IPS-15b (cell line): ENCODE results near the gene APEX1.
"Not testable (repeated sequence)": the region's sequence is repeated elsewhere in the genome, so short reads cannot be mapped to it uniquely, and the experiment has no call there.

Experiments
- H3K27me3 ChIP-seq: one replicate; pipeline ENCODE4 v1.6.1; 2013; ENCODE audit warnings: low read length; ENCODE audit not compliant: control insufficient read depth, insufficient read depth
- H3K36me3 ChIP-seq: one replicate; pipeline ENCODE4 v1.6.1; 2013; ENCODE audit warnings: low read length; ENCODE audit not compliant: control insufficient read depth, insufficient read depth
- H3K4me1 ChIP-seq: one replicate; pipeline ENCODE4 v1.6.1; 2013; ENCODE audit warnings: mild to moderate bottlenecking, low read length; ENCODE audit not compliant: control insufficient read depth, insufficient read depth
- H3K4me3 ChIP-seq: one replicate; pipeline ENCODE4 v1.5.1; 2013; ENCODE audit warnings: low read depth, low read length
- H3K9ac ChIP-seq: one replicate; pipeline ENCODE4 v1.6.1; 2013; ENCODE audit warnings: low read depth, mild to moderate bottlenecking, low read length
- H3K9me3 ChIP-seq: one replicate; pipeline ENCODE4 v1.6.1; 2013; ENCODE audit warnings: mild to moderate bottlenecking, low read length; ENCODE audit not compliant: control insufficient read depth, insufficient read depth

APEX1 gene

DNA sequence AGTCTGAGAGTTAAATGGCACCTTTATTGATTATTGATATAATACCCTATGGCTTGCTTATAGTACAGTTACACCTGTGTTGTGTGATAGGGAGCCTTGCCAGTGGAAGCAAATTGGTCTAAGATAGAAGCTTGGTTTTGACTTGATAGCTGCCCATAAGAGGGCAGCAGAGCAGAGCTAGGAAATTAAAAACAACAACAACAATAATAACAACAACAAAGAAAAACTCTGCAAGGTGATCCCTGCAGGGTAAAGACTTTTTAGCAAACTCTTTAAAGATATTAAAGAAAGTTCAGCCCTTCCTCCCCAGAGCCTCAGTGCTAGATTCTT lies 32.3 kb downstream of the APEX1 start:
- no peaks in the 10 kb centered on the region for H3K9me3 ChIP-seq
- no peak overlapping the region for H3K4me3 ChIP-seq
- no peak overlapping the region for H3K9ac ChIP-seq
- peaks cover 12% of the 10 kb centered on the region for H3K4me1 ChIP-seq
- H3K36me3 ChIP-seq = no peaks in the 10 kb centered on the region
- no peaks in the 10 kb centered on the region for H3K27me3 ChIP-seq

DNA sequence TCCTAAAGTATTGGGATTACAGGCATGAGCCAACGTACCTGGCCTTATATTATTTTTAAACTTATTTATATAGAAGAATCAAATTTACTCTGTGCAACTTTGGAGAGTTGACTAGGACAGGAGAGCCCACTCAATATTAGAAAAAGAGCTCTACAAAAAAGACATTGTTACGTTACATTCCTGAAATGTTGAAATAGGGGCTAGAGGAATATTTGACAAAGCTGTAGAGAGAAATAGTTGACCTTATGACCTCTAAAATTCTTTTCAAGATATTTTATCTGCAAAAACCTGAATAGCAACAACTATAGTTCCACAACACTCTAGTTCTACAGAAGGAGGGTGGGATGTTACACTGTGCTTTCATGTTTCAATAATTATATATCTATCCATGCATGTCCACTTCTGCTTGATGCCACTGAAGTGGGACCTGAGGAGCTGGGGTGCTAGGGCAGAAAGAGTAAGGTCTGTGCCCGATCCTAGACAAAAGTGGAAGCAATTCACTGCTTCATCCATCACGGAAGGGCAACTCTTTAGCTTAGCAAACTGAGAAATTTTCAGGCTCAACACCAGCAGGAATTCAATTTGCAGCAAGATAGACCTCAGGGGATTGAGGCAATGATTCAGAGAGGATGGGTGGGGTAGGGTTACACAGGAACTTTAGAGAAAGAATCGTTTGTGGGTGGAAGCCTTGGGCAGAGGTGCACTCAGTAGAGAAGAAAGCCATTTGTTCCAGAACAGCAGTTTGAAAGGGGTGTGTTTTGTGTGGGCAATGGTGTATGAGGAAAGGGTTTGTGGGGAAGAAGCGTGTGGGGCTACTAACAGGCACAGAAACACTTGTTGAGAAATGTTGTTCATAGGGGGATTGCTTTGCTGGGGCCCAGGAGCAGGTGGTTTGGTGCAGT lies 34.3 kb downstream of the APEX1 start:
- no peaks in the 10 kb centered on the region for H3K9me3 ChIP-seq
- no peak overlapping the region for H3K9ac ChIP-seq
- H3K4me3 ChIP-seq = no peak overlapping the region
- H3K36me3 ChIP-seq = no peaks in the 10 kb centered on the region
- no peaks in the 10 kb centered on the region for H3K27me3 ChIP-seq
- peaks cover 14% of the 10 kb centered on the region for H3K4me1 ChIP-seq

DNA sequence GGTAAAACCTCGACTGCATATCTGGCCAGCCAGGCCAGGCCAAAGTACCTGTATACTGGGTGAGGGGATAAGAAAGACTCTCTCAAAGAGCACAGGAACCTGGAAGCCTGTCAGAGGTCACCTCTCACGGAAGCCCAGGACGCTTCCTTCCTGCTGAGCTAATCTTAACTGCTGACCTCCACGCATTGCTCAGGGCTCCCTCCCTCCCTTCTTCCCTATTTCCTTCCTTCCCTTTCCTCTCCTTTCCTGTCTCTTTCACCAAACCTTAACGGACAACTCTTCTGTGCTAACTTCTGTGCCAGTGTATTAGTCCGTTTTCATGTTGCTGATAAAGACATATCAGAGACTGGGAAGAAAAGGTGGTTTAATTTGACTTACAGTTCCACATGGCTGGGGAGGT lies 35.5 kb downstream of the APEX1 start:
- Histone ChIP-seq H3K4me3 (no peak overlapping the region), H3K9ac (no peak overlapping the region), H3K36me3 (no peaks in the 10 kb centered on the region), H3K9me3 (no peaks in the 10 kb centered on the region), H3K4me1 (peaks cover 12% of the 10 kb centered on the region), H3K27me3 (no peaks in the 10 kb centered on the region)

DNA sequence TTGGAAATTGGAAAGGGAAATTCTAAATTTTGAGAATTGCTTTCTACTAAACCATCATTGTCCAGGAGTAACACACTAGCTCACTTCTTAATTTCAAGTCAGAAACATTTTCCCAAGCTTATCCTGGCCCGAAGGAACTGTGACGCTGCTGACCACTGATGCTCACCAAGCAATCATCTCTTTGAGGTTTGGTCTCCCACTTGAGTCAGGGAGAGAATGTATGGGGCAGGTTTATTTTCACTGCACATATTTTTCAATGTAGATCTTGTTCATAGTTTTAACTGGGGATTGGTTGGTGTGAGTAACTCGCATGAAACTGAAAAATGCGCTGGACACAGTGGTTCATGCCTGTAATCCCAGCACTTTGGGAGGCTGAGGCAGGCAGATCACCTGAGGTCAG lies 37.5 kb downstream of the APEX1 start:
- Histone ChIP-seq H3K9me3 (no peaks in the 10 kb centered on the region), H3K4me3 (no peak overlapping the region), H3K4me1 (peaks cover 7% of the 10 kb centered on the region), H3K36me3 (no peaks in the 10 kb centered on the region), H3K9ac (no peak overlapping the region), H3K27me3 (no peaks in the 10 kb centered on the region)

DNA sequence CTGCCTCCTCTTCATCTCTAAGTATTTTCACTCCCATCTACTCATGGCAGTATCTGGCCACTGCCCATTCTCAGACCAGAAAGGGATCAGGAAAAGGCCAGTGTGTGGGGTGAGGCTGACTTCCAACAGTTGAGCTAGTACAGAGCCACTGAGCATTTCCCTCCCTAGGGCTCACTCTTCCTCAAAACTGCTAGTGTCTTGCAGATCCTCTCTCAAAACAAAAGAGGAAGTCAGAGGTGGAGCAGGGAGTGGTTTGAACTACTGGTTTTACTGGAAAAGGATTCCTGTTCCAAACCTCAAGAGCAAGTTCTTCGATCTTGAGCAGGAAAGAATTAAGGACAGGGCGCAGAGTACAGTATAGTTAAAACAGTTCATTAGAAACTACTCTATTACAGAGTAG lies 38.6 kb downstream of the APEX1 start:
- no peaks in the 10 kb centered on the region for H3K27me3 ChIP-seq
- H3K4me3 ChIP-seq = no peak overlapping the region
- H3K9me3 ChIP-seq = no peaks in the 10 kb centered on the region
- no peak overlapping the region for H3K9ac ChIP-seq
- H3K4me1 ChIP-seq = peaks cover 9% of the 10 kb centered on the region
- no peaks in the 10 kb centered on the region for H3K36me3 ChIP-seq

DNA sequence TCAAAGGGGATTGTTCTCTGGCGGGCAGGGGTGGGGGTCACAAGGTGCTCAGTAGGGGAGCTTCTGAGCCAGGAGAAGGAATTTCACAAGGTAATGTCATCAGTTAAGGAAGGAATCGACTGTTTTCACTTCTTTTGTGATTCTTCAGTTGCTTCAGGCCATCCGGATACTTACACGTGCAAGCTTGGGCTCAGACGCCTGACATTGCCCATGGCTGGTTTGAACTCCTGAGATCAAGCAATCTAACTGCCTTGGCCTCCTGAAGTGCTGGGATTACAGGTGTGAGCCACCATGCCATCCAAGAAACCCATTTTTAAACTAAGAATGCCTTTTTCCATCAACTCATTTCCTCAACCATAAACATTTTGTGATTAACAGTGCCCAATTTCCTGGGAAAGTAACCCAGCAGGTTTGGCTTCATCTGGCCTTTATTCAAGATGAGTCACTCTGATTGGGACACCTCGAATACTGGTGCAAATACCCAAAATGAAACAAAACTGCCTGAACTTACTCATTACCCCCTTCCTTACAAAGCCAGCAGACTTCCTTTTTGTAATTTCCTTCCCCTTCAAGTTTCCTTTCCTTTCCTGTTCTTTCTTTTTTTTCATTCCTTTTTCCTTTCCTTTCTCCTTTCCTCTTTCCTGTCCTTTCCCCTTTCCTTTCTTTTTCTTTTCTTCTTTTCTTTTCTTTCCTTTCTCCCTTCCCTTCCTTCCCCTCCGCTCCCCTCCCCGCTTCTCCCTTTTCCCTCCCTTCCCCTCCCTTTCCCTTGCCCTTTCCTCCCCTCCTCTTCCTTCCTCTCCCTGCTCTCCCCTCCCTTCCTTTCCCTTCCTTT lies 40.1 kb downstream of the APEX1 start:
- H3K4me1 ChIP-seq = peaks cover 8% of the 10 kb centered on the region
- H3K9ac ChIP-seq = no peak overlapping the region
- H3K9me3 ChIP-seq = no peaks in the 10 kb centered on the region
- no peaks in the 10 kb centered on the region for H3K27me3 ChIP-seq
- no peak overlapping the region for H3K4me3 ChIP-seq
- no peaks in the 10 kb centered on the region for H3K36me3 ChIP-seq

DNA sequence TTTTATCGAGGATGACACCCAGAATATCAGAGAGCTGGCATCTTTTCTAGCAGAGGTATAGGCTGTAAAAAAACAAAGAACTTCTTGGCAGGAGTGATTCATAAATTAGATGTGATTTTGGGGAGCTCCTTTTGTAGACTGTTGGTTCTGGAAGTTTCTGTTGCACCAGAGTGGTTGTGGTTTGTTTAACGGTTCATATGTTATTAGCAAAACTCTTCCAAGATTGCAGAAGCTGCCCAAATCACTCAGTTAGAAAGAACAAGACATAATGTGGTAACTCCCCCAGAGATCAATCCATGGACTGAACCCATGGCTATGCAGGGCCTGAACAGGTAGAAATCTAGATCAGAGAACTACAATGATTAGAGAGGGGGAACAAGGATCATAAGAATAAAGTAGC lies 43.6 kb downstream of the APEX1 start:
- H3K36me3 ChIP-seq = no peaks in the 10 kb centered on the region
- H3K4me3 ChIP-seq = no peak overlapping the region
- H3K9me3 ChIP-seq = no peaks in the 10 kb centered on the region
- H3K27me3 ChIP-seq = no peaks in the 10 kb centered on the region
- H3K9ac ChIP-seq = no peak overlapping the region
- peaks cover 8% of the 10 kb centered on the region for H3K4me1 ChIP-seq

DNA sequence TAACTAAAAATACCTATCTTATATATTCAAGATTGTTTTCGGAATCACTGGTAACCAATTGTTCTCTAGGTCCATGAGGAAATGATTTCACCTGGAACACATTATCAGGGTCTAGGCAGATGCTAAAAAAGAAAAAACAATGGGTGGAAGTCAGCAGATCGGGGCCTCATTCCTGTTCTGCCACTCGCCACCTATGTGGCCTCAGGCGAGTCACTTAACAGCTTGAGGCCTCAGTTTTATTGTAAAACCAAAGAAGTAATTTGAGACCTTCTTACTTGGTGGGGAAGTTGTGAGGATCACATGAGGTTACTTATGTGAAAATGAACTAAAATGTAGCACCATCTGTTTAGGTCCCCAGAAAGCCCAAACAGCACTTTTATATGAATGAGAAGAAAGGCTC lies 44.1 kb downstream of the APEX1 start:
- Histone ChIP-seq H3K4me1 (peaks cover 5% of the 10 kb centered on the region), H3K9ac (no peak overlapping the region), H3K4me3 (no peak overlapping the region), H3K27me3 (no peaks in the 10 kb centered on the region), H3K36me3 (no peaks in the 10 kb centered on the region), H3K9me3 (no peaks in the 10 kb centered on the region)

DNA sequence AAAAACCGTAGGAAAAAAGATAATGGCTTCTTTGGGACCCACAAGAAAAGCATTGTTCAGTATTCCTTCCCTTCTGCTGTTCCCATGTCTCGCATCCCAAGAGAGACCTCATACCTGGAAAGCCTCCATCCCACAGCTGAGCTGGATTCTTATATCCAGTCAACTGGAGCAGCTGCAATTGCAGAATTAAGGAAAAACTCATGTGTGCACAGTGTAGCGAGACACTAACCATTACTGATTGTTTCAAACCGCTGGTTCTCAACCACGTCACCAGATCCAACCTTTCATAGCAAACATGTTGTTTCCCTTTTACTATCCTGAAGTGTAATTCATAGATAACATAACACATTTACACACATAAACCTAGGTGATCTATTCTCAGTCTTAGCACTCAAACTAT lies 44.9 kb downstream of the APEX1 start:
- no peak overlapping the region for H3K9ac ChIP-seq
- peaks cover 5% of the 10 kb centered on the region for H3K4me1 ChIP-seq
- H3K27me3 ChIP-seq = no peaks in the 10 kb centered on the region
- no peak overlapping the region for H3K4me3 ChIP-seq
- no peaks in the 10 kb centered on the region for H3K9me3 ChIP-seq
- no peaks in the 10 kb centered on the region for H3K36me3 ChIP-seq

DNA sequence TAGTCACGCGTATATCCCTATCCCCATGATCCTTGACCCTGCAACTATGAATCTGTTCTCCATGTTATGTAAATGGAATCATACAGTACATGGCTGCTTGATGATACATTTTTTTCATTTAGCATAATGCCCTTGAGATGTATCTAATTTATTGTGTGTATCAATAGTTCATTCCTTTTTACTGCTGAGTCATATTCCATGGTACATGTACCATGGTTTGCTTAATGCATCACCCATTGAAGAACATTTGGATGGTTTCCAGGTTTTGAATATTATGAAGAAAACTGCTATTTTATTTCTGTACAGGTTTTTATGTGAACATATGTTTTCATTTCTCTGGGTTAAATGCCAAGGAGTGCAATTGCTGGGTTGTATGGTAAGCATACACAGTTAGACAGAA lies 46.3 kb downstream of the APEX1 start:
- H3K4me1 ChIP-seq = peaks cover 5% of the 10 kb centered on the region
- no peaks in the 10 kb centered on the region for H3K27me3 ChIP-seq
- H3K9ac ChIP-seq = no peak overlapping the region
- H3K36me3 ChIP-seq = no peaks in the 10 kb centered on the region
- no peaks in the 10 kb centered on the region for H3K9me3 ChIP-seq
- H3K4me3 ChIP-seq = no peak overlapping the region

DNA sequence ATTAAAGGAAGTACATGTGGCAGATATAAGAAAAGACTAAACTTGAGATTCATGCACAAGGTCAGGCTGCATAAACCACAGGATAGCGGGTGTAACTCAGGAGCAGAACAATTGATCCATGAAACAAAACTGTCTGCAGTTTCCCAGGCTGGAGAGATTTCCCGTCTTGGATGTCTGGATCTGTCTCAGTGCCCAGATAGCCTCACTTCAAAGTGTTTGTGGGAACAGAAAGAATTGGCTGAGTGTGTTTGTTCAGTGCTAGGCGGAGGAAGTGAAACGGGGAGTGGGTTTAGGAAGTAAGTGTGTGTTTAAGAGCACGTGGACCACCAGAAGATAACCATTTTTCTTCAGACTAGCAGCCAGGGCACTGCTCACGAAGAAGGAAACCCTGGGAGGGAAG lies 48.9 kb downstream of the APEX1 start:
- Histone ChIP-seq H3K9ac (no peak overlapping the region), H3K9me3 (no peaks in the 10 kb centered on the region), H3K4me1 (peaks cover 1% of the 10 kb centered on the region), H3K27me3 (no peaks in the 10 kb centered on the region), H3K36me3 (no peaks in the 10 kb centered on the region), H3K4me3 (no peak overlapping the region)

DNA sequence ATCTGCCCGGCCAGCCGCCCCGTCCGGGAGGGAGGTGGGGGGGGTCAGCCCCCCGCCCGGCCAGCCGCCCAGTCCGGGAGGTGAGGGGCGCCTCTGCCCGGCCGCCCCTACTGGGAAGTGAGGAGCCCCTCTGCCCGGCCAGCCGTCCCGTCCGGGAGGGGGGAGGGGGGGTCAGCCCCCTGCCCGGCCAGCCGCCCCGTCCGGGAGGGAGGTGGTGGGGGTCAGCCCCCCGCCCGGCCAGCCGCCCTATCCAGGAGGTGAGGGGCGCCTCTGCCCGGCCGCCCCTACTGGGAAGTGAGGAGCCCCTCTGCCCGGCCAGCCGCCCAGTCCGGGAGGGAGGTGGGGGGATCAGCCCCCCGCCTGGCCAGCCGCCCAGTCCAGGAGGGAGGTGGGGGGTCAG lies 51.2 kb downstream of the APEX1 start:
- H3K9ac ChIP-seq, H3K4me3 ChIP-seq, H3K4me1 ChIP-seq, H3K9me3 ChIP-seq, H3K27me3 ChIP-seq, H3K36me3 ChIP-seq: not testable (repeated sequence)
